ENCODE measurements around the gene UQCRHL.

DNA sequence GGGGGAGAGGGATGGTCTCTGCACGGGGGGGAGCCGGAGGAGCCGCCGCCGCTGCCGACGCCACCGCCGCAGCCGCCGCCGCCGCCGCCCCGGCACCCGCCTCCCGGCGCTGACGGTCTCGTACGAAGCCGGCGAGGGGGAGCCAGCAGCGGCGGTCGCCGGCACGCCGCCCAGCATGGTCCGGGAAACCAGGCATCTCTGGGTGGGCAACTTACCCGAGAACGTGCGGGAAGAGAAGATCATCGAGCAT lies 40.4 kb upstream of the UQCRHL start:
- TF ChIP-seq, protein P1, sequence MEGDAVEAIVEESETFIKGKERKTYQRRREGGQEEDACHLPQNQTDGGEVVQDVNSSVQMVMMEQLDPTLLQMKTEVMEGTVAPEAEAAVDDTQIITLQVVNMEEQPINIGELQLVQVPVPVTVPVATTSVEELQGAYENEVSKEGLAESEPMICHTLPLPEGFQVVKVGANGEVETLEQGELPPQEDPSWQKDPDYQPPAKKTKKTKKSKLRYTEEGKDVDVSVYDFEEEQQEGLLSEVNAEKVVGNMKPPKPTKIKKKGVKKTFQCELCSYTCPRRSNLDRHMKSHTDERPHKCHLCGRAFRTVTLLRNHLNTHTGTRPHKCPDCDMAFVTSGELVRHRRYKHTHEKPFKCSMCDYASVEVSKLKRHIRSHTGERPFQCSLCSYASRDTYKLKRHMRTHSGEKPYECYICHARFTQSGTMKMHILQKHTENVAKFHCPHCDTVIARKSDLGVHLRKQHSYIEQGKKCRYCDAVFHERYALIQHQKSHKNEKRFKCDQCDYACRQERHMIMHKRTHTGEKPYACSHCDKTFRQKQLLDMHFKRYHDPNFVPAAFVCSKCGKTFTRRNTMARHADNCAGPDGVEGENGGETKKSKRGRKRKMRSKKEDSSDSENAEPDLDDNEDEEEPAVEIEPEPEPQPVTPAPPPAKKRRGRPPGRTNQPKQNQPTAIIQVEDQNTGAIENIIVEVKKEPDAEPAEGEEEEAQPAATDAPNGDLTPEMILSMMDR (conservative IDR thresholded peaks at IDR 0.05) = no peak
- no peak for TF ChIP-seq EZH2 (IDR thresholded peaks at IDR 0.05; ENCODE audit: low read depth)
